OCI-LY7 (cell line): Measurements from ENCODE around the gene NXPE4. TPM values are rescaled to one million over a fixed set of nuclear protein-coding genes. Genes with fewer than 3 reads are reported as not detected.
"Not testable (repeated sequence)": the region's sequence is repeated elsewhere in the genome, so short reads cannot be mapped to it uniquely, and the experiment has no call there.

ENCODE experiments used
- BruUV-seq: library from RNA; stranded (reverse); fragments of 400-500 nt; replicated peaks from 2 replicates; lab custom pipeline; 2021; lab: Mats Ljungman, UMichigan
- CTCF ChIA-PET: fragments of 300-600 bp; sonication (Branson Sonifier 250); formaldehyde crosslinking; loops from one replicate; lab custom pipeline; 2022; ENCODE audit warnings: antibody characterized with exemption; ENCODE audit not compliant: unreplicated experiment; lab: Charles Lee
- POLR2A ChIA-PET: fragments of 300-600 bp; sonication (Branson Sonifier 250); formaldehyde crosslinking; loops from one replicate; lab custom pipeline; 2022; ENCODE audit warnings: antibody characterized with exemption; lab: Charles Lee
- DNase-seq: peaks from one replicate; pipeline ENCODE4 v3.0.0-alpha.2; 2015; ENCODE audit warnings: low spot score
- H2AFZ ChIP-seq: fragments of 200-600 bp; sonication (generic), shearing (Covaris generic); 2 replicates; pipeline ENCODE4 v1.6.1; 2014; ENCODE audit warnings: mild to moderate bottlenecking, antibody characterized with exemption, low read length, moderate library complexity
- H3K27ac ChIP-seq: fragments of 200-600 bp; sonication (generic); 2 replicates; pipeline ENCODE4 v1.5.1; 2014; ENCODE audit warnings: mixed run types, low read depth, mild to moderate bottlenecking, moderate library complexity, low read length, inconsistent platforms; ENCODE audit not compliant: poor library complexity, severe bottlenecking
- H3K36me3 ChIP-seq: fragments of 200-600 bp; sonication (generic); 2 replicates; pipeline ENCODE4 v1.6.1; 2014; ENCODE audit warnings: mild to moderate bottlenecking, antibody characterized with exemption, low read length, moderate library complexity, mixed read lengths; ENCODE audit not compliant: insufficient read depth
- H3K4me1 ChIP-seq: fragments of 200-600 bp; sonication (generic); 2 replicates; pipeline ENCODE4 v1.5.1; 2014; ENCODE audit warnings: mild to moderate bottlenecking, low read length; ENCODE audit not compliant: insufficient read depth, poor library complexity, severe bottlenecking
- H3K4me2 ChIP-seq: fragments of 200-600 bp; sonication (generic); 2 replicates; pipeline ENCODE4 v1.6.1; 2014; ENCODE audit warnings: mild to moderate bottlenecking, low read length
- H3K4me3 ChIP-seq: fragments of 200-600 bp; sonication (generic); 2 replicates; pipeline ENCODE4 v1.5.1; 2014; ENCODE audit warnings: mild to moderate bottlenecking, low read depth, low read length; ENCODE audit not compliant: poor library complexity, severe bottlenecking
- H3K79me2 ChIP-seq: fragments of 200-600 bp; sonication (generic); 2 replicates; pipeline ENCODE4 v1.6.1; 2016; ENCODE audit warnings: low read depth, mild to moderate bottlenecking, low read length, moderate library complexity, mixed read lengths; ENCODE audit not compliant: insufficient read depth
- H3K9me2 ChIP-seq: fragments of 200-600 bp; sonication (generic); 2 replicates; pipeline ENCODE4 v1.6.1; 2016; ENCODE audit warnings: mild to moderate bottlenecking, low read length, mixed read lengths; ENCODE audit not compliant: insufficient read depth
- H3K9me3 ChIP-seq: fragments of 200-600 bp; sonication (generic); 2 replicates; pipeline ENCODE4 v1.6.1; 2014; ENCODE audit warnings: mild to moderate bottlenecking, mixed run types, low read length, mixed read lengths
- H4K20me1 ChIP-seq: fragments of 200-600 bp; sonication (generic); 2 replicates; pipeline ENCODE4 v1.6.1; 2014; ENCODE audit warnings: mild to moderate bottlenecking, antibody characterized with exemption, low read length, moderate library complexity, mixed read lengths; ENCODE audit not compliant: insufficient read depth
- EZH2phosphoT487 ChIP-seq: fragments of 200-600 bp; sonication (generic); IDR thresholded peaks from 2 replicates; pipeline ENCODE4 v1.6.1; 2018; ENCODE audit warnings: low read depth, borderline replicate concordance, mild to moderate bottlenecking, mixed run types, antibody characterized with exemption, low read length, moderate library complexity, mixed read lengths
- intact Hi-C: fragments of 100-400 bp; cut with micrococcal nuclease; formaldehyde crosslinking; loops from one replicate; pipeline ENCODE4 v1.10.0; 2022; ENCODE audit not compliant: unreplicated experiment
- total RNA-seq, 2 experiments: library from RNA; depleted of rRNA in 1 of 2; stranded (reverse); fragments of >200 nt in 1 of 2; shearing (Covaris generic) in 1 of 2; gene quantifications; 2 replicates each; pipeline ENCODE4 v1.2.3, GENCODE V29; 2014 to 2022
- TF ChIP-seq, protein P1 (sequence below): fragments of 200-600 bp; sonication (generic); conservative IDR thresholded peaks from 2 replicates; pipeline ENCODE4 v1.5.1; 2014; ENCODE audit warnings: mild to moderate bottlenecking, antibody characterized with exemption, low read length, moderate library complexity, mixed read lengths

Gene NXPE4
- total RNA-seq, 2 experiments from 2014 or later: not detected

DNA sequence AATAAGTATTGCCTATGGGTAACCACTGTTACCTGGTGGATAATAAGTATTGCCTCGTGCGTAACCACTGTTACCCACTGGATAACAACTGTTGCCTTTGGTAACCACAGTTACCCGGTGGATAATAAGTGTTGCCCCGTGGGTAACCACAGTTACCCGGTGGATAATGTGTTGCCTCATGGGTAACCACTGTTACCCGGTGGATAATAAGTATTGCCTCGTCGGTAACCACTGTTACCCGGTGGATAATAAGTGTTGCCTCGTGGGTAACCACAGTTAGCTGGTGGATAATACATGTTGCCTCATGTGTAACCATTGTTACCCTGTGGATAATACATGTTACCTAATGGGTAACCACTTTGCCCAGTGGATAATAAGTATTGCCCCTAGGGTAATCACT lies 9.8 kb upstream of the NXPE4 start:
- no TSS peak for BruUV-seq
- intact Hi-C loops: no loop called here
- Histone ChIP-seq H3K4me3 (no peak overlapping the region), H3K27ac (no peak overlapping the region), H3K9me3 (peaks cover 42% of the 10 kb centered on the region), H3K9me2 (no peaks in the 10 kb centered on the region), H2AFZ (no peak overlapping the region), H3K79me2 (no peaks in the 10 kb centered on the region), H3K36me3 (no peaks in the 10 kb centered on the region), H3K4me1 (no peaks in the 10 kb centered on the region), H3K4me2 (no peak overlapping the region), H4K20me1 (no peaks in the 10 kb centered on the region)
- ChIA-PET POLR2A (no interaction called here), CTCF (no interaction called here)
- no peak for DNase-seq
- no peak for TF ChIP-seq EZH2phosphoT487
- TF ChIP-seq, protein P1, sequence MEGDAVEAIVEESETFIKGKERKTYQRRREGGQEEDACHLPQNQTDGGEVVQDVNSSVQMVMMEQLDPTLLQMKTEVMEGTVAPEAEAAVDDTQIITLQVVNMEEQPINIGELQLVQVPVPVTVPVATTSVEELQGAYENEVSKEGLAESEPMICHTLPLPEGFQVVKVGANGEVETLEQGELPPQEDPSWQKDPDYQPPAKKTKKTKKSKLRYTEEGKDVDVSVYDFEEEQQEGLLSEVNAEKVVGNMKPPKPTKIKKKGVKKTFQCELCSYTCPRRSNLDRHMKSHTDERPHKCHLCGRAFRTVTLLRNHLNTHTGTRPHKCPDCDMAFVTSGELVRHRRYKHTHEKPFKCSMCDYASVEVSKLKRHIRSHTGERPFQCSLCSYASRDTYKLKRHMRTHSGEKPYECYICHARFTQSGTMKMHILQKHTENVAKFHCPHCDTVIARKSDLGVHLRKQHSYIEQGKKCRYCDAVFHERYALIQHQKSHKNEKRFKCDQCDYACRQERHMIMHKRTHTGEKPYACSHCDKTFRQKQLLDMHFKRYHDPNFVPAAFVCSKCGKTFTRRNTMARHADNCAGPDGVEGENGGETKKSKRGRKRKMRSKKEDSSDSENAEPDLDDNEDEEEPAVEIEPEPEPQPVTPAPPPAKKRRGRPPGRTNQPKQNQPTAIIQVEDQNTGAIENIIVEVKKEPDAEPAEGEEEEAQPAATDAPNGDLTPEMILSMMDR: no peak

DNA sequence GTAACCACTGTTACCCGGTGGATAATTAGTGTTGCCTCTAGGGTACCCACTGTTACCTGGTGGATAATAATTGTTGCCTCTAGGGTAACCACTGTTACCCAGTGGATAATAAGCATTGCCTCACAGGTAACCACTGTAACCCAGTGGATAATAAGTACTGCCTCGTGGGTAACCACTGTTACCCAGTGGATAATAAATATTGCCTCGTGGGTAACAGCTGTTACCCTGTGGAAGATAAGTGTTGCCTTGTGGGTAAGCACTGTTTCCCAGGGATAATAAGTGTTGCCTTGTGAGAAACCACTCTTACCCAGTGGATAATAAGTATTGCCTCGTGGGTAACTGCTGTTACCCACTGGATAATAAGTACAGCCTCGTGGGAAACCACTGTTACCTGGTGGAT lies 9.3 kb upstream of the NXPE4 start:
- ChIA-PET POLR2A (no interaction called here), CTCF (no interaction called here)
- Histone ChIP-seq H3K4me1 (no peaks in the 10 kb centered on the region), H3K9me2 (no peaks in the 10 kb centered on the region), H3K4me3 (no peak overlapping the region), H2AFZ (no peak overlapping the region), H3K36me3 (no peaks in the 10 kb centered on the region), H4K20me1 (no peaks in the 10 kb centered on the region), H3K79me2 (no peaks in the 10 kb centered on the region), H3K9me3 (peaks cover 42% of the 10 kb centered on the region), H3K27ac (no peak overlapping the region), H3K4me2 (no peak overlapping the region)
- no peak for TF ChIP-seq EZH2phosphoT487
- TF ChIP-seq, protein P1: no peak
- intact Hi-C loops: no loop called here
- no TSS peak for BruUV-seq
- DNase-seq: no peak

DNA sequence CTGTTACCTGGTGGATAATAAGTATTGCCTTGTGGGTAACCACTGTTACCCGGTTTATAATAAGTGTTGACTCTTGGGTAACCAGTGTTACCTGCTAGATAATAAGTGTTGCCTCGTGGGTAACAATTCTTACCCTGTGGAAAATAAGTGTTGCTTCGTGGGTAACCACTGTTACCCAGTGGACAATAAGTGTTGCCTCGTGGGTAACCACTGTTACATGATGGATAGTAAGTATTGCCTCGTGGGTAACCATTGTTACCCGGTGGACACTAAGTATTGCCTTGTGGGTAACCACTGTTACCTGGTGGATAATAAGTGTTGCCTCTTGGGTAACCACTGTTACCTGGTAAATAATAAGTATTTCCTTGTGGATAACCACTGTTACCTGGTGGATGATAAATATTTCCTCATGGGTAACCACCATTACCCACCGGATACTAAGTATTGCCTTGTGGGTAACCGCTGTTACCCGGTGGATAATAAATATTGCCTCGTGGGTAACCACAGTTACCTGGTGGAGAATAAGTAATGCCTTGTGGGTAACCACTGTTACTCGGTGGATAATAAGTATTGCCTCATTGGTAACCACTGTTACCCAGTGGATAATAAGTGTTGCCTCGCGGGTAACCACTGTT lies 8.7 kb upstream of the NXPE4 start:
- DNase-seq: no peak
- TF ChIP-seq EZH2phosphoT487: no peak
- TF ChIP-seq, protein P1: no peak
- no TSS peak for BruUV-seq
- no peaks in the 10 kb centered on the region for H3K9me2 ChIP-seq
- no peak overlapping the region for H3K27ac ChIP-seq
- no peaks in the 10 kb centered on the region for H3K79me2 ChIP-seq
- intact Hi-C loops: no loop called here
- H4K20me1 ChIP-seq: no peaks in the 10 kb centered on the region
- H2AFZ ChIP-seq: no peak overlapping the region
- no peaks in the 10 kb centered on the region for H3K4me1 ChIP-seq
- H3K9me3 ChIP-seq: peaks cover 42% of the 10 kb centered on the region
- ChIA-PET POLR2A (no interaction called here), CTCF (no interaction called here)
- no peaks in the 10 kb centered on the region for H3K36me3 ChIP-seq
- H3K4me2 ChIP-seq: no peak overlapping the region
- H3K4me3 ChIP-seq: no peak overlapping the region

DNA sequence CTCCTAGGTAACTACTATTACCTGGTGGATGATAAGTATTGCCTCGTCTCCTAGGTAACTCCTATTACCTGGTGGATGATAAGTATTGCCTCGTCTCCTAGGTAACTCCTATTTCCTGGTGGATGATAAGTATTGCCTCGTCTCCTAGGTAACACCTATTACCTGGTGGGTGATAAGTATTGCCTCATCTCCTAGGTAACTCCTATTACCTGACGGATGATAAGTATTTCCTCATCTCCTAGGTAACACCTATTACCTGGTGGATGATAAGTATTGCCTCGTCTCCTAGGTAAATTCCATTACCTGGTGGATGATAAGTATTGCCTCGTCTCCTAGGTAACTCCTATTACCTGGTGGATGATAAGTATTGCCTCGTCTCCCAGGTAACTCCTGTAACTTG lies 7.6 kb upstream of the NXPE4 start:
- POLR2A ChIA-PET, BruUV-seq, CTCF ChIA-PET, H4K20me1 ChIP-seq, H3K4me1 ChIP-seq, H3K27ac ChIP-seq, H2AFZ ChIP-seq, H3K9me2 ChIP-seq, H3K4me2 ChIP-seq, H3K36me3 ChIP-seq, intact Hi-C loops, H3K79me2 ChIP-seq, H3K4me3 ChIP-seq, DNase-seq: not testable (repeated sequence)
- H3K9me3 ChIP-seq: peaks cover 40% of the 10 kb centered on the region
